ENCODE measurements around the gene LGALS9.

DNA sequence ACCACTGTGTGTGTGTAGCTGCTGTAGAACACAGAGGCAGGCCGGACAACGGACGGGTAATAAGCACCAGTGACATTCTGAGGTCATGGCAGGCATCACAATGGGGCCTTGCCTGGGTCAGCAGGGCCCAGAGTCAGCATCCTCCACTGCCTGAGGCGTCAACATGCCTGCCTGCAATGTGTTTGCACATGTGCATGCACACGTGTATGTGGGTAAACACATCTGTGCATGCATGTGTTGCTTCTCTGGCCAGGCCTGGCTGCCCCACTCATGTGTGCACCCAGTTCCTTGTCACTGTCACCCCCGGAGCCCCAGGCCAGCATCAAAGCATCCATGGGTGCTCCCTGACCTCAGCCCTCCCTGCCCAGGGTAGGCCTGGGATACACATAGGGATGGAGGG lies 43.3 kb downstream of the LGALS9 start:
- TF ChIP-seq PURB (CRISPR knock-in tag; IDR thresholded peaks at IDR 0.05; ENCODE audit: low read depth) = no peak
- no peak for TF ChIP-seq ZC3H8 (IDR thresholded peaks at IDR 0.05)
- TF ChIP-seq, protein P1, sequence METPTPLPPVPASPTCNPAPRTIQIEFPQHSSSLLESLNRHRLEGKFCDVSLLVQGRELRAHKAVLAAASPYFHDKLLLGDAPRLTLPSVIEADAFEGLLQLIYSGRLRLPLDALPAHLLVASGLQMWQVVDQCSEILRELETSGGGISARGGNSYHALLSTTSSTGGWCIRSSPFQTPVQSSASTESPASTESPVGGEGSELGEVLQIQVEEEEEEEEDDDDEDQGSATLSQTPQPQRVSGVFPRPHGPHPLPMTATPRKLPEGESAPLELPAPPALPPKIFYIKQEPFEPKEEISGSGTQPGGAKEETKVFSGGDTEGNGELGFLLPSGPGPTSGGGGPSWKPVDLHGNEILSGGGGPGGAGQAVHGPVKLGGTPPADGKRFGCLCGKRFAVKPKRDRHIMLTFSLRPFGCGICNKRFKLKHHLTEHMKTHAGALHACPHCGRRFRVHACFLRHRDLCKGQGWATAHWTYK (CRISPR knock-in tag; IDR thresholded peaks at IDR 0.05) = no peak
- no peak for TF ChIP-seq EZH2 (IDR thresholded peaks at IDR 0.05; ENCODE audit: borderline replicate concordance, low read depth, low read length)
- no peak for TF ChIP-seq SUPT5H (IDR thresholded peaks at IDR 0.05)
- TF ChIP-seq NR4A1 (CRISPR knock-in tag; IDR thresholded peaks at IDR 0.05) = no peak
- no peak for TF ChIP-seq NR4A1 (tag; IDR thresholded peaks at IDR 0.05)
- TF ChIP-seq ZNF23 (CRISPR knock-in tag; IDR thresholded peaks at IDR 0.05) = no peak
- TF ChIP-seq ZKSCAN8 (CRISPR knock-in tag; IDR thresholded peaks at IDR 0.05) = no peak
- no peak for TF ChIP-seq POLR2B (IDR thresholded peaks at IDR 0.05; ENCODE audit: low read depth, partially characterized antibody)
